HG03039 (cell line): ENCODE results near the gene PXN.

ENCODE experiments used
- ATAC-seq: cut with Tn5 transposase; IDR thresholded peaks from one replicate; pipeline ENCODE4 v1.9.1; 2021; ENCODE audit warnings: mild to moderate bottlenecking, moderate library complexity; ENCODE audit not compliant: unreplicated experiment

Gene PXN

DNA sequence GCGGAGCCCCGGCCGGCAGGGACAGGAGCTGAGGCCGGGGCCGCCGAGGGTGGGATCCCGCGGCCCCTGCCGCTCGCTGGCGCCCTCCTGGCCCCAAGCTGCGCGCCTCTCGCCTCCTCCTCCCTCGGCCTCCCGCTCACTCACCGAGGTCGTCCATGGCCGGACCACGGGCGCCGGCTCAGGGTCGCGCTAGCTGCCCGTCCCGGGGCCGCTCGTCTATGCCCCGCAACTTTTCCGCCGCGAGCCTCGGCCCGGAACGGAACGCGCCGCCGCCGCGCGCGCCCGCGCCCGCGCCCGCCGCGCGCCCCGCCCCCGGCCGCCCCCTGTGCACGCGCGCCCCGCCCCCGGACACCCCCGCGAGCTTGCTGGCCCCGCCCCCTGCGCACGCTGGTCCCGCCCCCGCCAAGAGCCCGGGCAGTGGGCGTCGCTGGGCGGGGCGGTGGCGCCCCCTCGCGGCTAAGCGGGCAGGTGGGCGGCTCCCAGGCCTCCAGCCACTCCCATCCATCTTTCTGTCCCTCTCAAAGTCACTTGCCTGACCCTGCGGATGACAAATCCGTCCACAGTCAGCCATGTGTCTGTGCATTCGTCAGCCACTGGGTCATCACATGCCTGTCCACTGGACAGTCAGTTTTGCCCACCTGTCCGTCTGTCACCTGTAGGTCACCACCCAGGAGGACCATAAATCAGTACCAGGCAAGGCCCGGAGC is at the start of gene PXN:
Gene PXN (minus strand): TSS at position 258 of the 707 bp plus-strand sequence. CDS start 101 bp downstream, at position 157.
- peak; percentile 46 for ATAC-seq

DNA sequence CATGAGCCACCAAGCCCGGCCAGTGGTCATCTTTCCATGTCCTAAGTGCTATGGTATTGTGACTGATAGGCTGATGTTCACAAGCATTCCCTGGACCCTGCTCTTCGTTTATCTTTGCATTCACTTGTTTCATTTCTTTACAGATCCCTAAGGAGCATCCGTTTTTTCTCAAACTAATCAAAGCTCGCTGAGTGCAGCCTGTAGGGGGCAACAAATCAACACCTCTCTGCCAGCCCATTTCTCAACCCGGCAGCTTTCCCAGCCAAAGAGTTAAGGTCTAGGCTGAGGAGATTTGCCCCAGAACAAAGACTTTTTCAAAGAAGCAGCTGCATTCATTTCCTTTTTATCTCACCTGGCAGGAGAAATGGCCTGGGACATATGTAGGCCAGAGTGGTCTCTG is 48.7 kb upstream of the PXN start:
- ATAC-seq, result no peak

- ATAC-seq, result peak; percentile 71
Measured at GRCh38 chr12:120301962-120302815, 36.7 kb upstream of the PXN start, which contains the start of gene SIRT4. Gene SIRT4, plus strand, starts transcription at chr12:120302321. Its CDS starts 1,241 bp downstream, at chr12:120303562.

DNA sequence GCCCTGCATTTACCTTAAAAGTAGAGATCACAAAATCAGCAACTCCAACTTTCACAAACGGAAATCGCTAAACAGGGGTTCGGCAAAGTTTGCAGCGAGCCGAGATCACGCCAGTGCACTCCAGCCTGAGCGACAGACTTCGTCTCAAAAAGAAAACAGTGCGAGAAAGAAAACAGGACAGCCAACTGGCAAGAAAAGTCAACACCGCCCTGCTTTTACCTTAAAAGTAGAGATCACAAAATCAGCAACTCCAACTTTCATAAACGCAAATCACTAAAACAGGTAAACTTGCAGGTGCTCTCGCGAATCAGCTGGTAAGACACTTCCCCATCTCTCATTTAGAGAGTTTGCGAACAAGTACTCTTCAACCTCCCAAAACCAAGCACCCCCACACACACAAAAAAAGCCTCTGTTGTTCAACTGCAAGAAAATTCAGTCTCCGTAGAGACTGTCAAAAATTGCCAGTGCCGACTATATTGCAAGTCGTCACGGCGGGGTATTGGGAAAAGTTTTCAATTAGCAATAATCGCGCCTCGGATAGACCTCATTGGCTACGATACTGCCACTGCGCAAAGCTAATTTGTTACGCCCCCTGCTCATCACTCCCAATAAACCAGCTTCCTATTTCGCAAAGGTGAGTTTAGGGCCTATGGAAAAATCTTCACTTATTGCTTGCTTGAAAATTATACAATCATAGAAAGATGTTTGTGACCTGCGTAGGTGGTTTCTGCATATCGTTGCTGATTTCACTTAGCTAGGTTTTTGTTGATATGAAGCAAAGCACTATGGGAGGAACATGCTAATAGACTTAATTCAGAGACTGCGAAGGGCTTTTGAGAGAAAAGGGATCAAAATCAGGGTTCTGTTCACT is 27.4 kb upstream of the PXN start, which contains the start of gene RNU4-1:
Gene RNU4-1 (minus strand): TSS at position 577 of the 871 bp plus-strand sequence.
- peak; percentile 43 for ATAC-seq

GRCh38 chr12:120292411-120292660 is 26.8 kb upstream of the PXN start:
- peak; percentile 8 for ATAC-seq

DNA sequence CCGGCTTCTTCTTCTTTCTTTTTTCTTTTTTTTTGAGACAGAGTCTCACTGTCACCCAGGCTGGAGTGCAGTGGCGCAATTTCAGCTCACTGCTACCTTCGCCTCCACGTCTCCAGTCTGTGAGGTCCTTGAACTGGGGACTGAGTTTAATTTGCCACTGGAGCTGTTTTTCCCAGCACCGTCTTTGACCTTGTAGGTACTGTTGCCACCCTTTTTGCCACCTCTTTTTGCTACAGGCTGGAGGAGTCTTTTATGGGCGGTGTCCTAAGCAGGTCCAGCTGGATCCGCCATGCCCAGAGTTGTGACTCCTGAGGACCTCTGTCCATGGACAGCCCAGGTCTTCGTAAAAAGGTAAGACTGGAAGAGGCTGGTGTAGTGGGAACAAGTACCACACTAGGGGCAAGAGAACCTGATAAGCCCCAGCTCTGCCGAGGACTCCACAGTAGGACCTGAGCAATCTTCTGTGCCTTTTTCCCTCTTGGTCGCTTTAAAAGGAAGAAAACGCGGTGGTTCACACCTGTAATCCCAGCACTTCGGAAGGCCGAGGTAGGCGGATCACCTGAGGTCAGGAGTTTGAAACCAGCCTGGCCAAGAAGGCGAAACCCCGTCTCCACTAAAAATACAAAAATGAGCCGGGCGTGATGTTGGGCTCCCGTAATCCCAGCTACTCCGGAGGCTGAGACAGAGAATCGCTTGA is 25.2 kb upstream of the PXN start:
- ATAC-seq, result no peak

GRCh38 chr12:120287491-120287890 is 22.0 kb upstream of the PXN start:
- no peak for ATAC-seq

DNA sequence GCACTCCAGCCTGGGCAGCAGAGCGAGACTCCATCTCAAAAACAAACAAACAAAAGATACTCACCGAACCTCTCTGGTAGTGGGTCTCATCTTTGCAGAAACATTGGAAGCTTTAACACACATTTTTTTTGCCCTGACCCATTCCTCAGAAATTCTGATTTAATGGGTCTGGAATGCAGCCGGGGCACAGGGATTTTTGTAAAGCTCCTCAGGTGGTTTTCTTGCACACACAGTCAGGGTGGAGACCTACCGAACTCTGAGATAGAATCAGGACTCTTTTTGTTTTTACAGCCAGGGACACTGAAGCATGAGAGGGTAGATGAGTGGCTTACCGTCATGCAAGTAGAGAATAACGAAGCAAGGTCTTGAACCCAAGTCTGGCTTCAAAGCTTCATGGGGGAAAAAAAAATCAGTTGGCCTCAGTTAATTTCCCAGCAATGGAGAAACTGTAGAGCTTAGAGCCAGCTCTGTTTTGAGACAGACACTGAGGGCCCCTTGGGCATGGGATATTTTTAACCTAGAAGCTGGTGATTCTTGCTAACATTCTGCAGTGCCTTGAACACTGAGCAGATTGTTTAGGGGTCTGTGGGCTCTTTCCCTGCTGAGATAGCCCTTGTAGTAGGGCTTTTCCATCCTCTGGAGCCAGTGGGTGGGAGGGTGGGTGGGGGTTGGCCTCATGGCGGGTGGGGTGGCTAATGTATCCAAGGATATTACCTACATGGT is 21.4 kb upstream of the PXN start:
- no peak for ATAC-seq

DNA sequence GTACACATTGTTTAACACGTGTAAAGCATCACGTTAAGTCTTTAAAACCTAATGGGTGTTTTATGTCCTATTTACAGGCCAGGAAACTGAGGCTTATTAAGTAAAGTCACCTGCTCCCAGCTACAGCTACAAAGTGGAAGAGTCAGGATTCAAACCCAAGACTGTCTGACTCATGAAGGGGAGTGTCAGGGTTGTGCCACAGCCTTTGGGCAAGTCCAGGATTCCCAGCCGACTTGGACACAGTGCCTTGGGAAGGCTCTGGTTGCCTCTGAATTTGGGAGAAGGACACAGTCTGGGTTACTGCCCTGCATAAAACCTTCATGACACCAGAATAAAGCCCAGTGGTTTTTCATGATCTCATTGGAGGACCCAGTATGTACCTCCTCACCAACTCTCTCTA is 18.9 kb upstream of the PXN start:
- ATAC-seq, result no peak

GRCh38 chr12:120283318-120283717 is 17.8 kb upstream of the PXN start:
- ATAC-seq, result no peak

DNA sequence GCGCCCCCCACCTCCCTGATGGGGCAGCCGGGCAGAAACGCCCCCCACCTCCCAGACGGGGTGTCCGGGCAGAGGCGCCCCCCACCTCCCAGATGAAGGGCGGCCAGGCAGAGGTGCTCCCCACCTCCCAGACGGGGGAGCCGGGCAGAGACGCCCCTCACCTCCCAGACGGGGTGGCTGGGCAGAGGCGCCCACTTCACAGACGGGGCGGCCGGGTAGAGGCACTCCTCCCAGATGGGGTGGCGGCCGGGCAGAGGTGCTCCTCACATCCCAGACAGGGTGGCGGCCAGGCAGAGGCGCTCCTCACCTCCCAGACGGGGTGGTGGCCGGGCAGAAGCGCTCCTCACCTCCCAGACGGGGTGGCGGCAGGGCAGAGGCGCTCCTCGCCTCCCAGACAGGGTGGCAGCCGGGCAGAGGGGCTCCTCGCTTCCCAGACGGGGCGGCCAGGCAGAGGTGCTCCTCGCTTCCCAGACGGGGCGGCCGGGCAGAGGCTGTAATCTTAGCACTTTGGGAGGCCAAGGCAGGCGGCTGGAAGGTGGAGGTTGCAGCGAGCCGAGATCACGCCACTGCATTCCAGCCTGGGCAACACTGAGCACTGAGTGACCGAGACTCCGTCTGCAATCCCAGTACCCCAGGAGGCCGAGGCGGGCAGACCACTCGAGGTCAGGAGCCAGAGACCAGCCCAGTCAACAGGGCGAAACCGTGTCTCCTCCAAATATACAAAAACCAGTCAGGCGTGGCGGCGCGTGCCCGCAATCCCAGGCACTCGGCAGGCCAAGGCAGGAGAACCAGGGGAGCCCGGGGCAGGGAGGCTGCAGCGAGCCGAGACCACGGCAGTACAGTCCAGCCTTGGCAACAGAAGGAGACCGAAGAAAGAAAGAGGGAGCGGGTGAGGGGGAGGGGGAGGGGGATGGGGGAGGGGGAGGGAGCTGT is 12.9 kb upstream of the PXN start:
- ATAC-seq, result no peak

DNA sequence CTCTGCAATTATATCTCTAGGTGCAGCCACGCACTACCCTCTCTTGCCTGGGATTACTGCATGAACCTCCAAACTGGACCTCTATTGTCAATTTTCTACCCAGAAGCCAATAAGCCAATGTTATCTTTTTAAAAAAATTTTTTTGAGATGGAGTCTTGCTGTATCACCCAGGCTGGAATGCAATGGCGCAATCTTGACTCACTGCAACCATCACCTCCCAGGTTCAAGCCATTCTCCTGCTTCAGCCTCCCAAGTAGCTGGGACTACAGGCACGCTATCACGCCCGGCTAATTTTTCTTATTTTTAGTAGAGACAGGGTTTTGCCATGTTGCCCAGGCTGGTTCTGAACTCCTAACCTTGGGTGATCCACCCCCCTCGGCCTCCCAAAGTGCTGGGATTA is 11.2 kb upstream of the PXN start:
- ATAC-seq, result no peak

- ATAC-seq, result no peak
Measured at GRCh38 chr12:120267736-120268135, 2.2 kb upstream of the PXN start.

GRCh38 chr12:120266180-120266870 is 795 bp upstream of the PXN start:
- ATAC-seq, result no peak

GRCh38 chr12:120264904-120265472 is 542 bp downstream of the PXN start:
- peak; percentile 38 for ATAC-seq

DNA sequence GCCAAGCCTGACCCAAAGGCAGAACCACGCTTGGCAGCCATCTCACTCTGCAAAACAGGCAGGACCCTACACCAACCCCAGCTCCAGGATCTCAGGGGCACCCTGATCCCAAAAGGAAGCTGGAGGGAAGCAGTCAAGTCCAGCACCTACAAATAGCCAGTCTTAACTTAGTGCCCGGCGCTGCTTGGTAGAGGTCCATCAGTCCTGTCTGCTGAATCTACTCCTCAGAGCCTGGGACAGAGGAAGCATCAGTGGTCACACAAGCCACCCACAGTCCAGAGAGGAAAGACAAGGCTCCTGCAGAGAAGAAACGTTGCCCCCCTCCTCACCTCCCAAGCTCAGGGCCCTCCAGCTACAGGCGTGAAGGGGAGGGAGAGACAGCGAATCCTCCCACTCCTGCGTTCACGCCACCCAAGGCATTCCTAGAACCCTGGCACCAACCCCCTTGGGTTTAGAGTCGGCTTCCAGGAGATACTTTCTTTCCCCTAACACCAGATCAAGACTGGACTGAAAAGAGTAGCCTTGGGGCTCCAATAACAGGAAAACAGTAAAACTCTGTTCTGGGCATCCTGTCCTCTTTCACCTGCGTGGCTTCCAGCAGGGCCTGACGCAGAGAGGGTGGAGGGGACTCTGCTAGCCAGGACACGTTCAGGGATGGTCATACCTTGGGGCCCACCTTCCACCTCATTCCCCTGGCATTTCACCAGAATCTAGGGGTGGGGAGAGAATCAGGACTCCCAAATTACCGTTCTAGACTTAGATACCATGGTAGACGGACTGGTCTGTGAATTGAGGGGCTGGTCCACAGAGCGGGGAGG is 1.2 kb downstream of the PXN start:
- ATAC-seq, result no peak

DNA sequence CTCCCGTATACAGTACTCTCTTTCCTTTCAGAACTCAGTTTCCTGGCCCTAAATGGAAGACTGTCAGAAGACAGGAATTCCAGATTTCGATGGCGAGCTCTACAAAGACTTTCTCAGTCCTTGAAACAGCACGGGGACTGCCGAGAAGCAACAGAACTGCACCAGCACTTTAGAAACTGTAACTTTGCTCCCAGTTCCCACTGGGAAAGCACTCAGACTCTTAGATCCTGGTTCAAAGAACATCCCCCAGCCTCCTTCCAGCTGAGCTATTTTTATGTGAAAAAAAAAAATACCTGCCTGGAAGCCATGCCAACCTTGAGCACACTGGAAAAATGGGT is 1.8 kb downstream of the PXN start:
- ATAC-seq, result no peak
